Measurements from ENCODE around the gene CCDC50.

GRCh38 chr3:191363221-191363620, 34.0 kb downstream of the CCDC50 start:
- TF ChIP-seq CTCF (IDR thresholded peaks at IDR 0.05) = no peak
- TF ChIP-seq POLR2A (IDR thresholded peaks at IDR 0.05) = no peak
- TF ChIP-seq EP300 (IDR thresholded peaks at IDR 0.05) = no peak
